ENCODE results near the gene CDO1. TPM values are rescaled to one million over a fixed set of nuclear protein-coding genes. Genes with fewer than 3 reads are reported as not detected.

CDO1 gene
- total RNA-seq, 1 donor from 2014 or later, result 1.7 TPM

- DNase-seq (ENCODE audit: low read depth), result no peak
- H3K4me3 ChIP-seq (ENCODE audit: low read depth, low read length), result no peak overlapping the region
- TF ChIP-seq, protein P1, sequence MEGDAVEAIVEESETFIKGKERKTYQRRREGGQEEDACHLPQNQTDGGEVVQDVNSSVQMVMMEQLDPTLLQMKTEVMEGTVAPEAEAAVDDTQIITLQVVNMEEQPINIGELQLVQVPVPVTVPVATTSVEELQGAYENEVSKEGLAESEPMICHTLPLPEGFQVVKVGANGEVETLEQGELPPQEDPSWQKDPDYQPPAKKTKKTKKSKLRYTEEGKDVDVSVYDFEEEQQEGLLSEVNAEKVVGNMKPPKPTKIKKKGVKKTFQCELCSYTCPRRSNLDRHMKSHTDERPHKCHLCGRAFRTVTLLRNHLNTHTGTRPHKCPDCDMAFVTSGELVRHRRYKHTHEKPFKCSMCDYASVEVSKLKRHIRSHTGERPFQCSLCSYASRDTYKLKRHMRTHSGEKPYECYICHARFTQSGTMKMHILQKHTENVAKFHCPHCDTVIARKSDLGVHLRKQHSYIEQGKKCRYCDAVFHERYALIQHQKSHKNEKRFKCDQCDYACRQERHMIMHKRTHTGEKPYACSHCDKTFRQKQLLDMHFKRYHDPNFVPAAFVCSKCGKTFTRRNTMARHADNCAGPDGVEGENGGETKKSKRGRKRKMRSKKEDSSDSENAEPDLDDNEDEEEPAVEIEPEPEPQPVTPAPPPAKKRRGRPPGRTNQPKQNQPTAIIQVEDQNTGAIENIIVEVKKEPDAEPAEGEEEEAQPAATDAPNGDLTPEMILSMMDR (conservative IDR thresholded peaks at IDR 0.05; ENCODE audit: low read depth, low read length), result no peak
Measured at GRCh38 chr5:115795700-115796099, 20.8 kb downstream of the CDO1 start.

GRCh38 chr5:115788440-115788839, 28.0 kb downstream of the CDO1 start:
- no peak overlapping the region for H3K4me3 ChIP-seq (ENCODE audit: low read depth, low read length)
- DNase-seq (ENCODE audit: low read depth), result no peak
- TF ChIP-seq, protein P1 (conservative IDR thresholded peaks at IDR 0.05; ENCODE audit: low read depth, low read length), result no peak

DNA sequence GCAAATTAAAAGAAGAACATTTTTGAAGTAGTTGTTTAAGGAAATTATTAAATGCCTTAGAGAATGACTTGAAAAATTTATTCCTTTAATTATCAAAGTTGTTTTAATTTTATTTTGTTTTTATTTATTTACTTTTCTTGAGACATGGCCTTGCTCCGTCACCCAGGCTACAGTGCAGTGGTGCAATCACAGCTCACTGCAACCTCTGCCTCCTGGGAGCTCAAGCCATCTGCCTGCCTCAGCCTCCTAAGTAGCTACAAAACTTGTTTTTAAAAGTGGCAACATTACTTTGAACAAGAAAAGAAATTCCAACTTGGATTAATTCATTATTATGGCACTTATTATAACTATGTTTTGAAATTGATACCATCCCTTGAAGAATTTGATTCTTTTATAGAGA, 29.0 kb downstream of the CDO1 start:
- H3K4me3 ChIP-seq (ENCODE audit: low read depth, low read length), result no peak overlapping the region
- DNase-seq (ENCODE audit: low read depth), result no peak
- TF ChIP-seq, protein P1 (conservative IDR thresholded peaks at IDR 0.05; ENCODE audit: low read depth, low read length), result no peak

DNA sequence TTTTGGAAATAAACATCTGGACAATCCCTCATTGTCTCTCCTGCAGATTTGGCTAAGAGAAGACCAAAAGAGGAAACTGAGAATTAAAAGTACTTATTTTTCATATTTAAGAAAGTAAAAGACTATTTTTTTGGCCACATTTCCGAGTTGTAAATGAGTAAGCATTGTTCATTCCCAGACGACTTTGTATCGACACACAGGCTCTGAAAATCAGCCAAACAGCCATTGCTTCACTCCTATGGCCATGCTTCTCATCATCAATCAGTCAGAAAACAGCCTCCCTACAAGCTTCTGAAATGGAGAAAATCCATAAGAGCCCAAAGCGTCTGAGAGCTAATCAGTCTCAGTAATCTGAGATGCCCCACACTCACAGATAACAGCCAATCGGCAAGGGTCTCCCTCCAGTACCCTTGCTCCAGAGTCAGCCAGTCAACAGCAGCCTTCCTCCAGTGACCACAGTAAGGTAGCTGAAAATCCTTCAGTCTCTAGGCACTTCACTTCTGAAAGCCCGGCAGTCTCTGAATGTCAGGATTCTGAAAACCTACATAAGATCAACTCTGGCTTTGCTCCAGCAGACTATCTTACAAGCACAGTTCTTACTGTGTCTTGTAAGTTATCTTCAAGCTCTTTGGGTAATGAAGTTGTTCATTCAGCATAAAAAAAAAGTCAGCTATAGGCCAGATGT, 30.9 kb downstream of the CDO1 start:
- no peak for DNase-seq (ENCODE audit: low read depth)
- no peak overlapping the region for H3K4me3 ChIP-seq (ENCODE audit: low read depth, low read length)
- TF ChIP-seq, protein P1 (conservative IDR thresholded peaks at IDR 0.05; ENCODE audit: low read depth, low read length), result no peak

GRCh38 chr5:115778417-115778816, 38.0 kb downstream of the CDO1 start:
- TF ChIP-seq, protein P1 (conservative IDR thresholded peaks at IDR 0.05; ENCODE audit: low read depth, low read length), result no peak
- DNase-seq (ENCODE audit: low read depth), result no peak
- H3K4me3 ChIP-seq (ENCODE audit: low read depth, low read length), result no peak overlapping the region

GRCh38 chr5:115776989-115777388, 39.5 kb downstream of the CDO1 start:
- no peak overlapping the region for H3K4me3 ChIP-seq (ENCODE audit: low read depth, low read length)
- TF ChIP-seq, protein P1 (conservative IDR thresholded peaks at IDR 0.05; ENCODE audit: low read depth, low read length), result no peak
- no peak for DNase-seq (ENCODE audit: low read depth)

DNA sequence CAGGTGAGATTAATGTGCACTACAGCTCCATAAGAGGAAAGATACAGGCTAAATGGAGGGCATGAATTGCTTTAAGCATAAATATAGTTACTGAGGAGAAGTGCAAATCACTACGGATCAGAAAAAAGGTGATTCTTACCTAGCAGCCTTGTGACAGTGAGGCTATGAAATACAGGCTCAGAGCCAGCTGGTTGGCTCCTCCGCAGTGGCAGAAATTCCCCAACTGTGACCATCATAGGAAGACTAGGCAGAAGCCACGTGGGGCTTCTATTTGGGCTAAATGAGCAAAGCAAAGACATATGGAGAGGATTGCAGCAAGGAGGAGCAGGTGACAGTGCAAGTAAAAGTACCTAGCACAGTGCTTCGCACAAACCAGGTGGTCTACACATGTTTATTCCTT, 40.5 kb downstream of the CDO1 start:
- H3K4me3 ChIP-seq (ENCODE audit: low read depth, low read length), result no peak overlapping the region
- TF ChIP-seq, protein P1 (conservative IDR thresholded peaks at IDR 0.05; ENCODE audit: low read depth, low read length), result no peak
- no peak for DNase-seq (ENCODE audit: low read depth)
